ENCODE results near the gene ISYNA1. TPM values are rescaled to one million over a fixed set of nuclear protein-coding genes. Genes with fewer than 3 reads are reported as not detected.
A peak's percentile ranks its signal among the peaks of the same experiment; 100 is the strongest.

The ISYNA1 gene
- total and polyA plus RNA-seq, 2 of the 13 experiments (the other 11 are each of a cell fraction or from before 2014, with no cell fraction given) = 29.6 to 48.5 TPM

- TF ChIP-seq HNF1A (IDR thresholded peaks at IDR 0.05; ENCODE audit: low read depth) (0 out of 2 replicates have a peak, but pooled peaks have one; percentile 25), HNF1A (CRISPR knock-in tag; IDR thresholded peaks at IDR 0.05; ENCODE audit: borderline replicate concordance) (peak; percentile 79; the same call in 1 of the 2 replicates), SAP130 (CRISPR knock-in tag; IDR thresholded peaks at IDR 0.05; ENCODE audit: low read depth) (peak; percentile 79; the same call in 1 of the 2 replicates), NRL (CRISPR knock-in tag; IDR thresholded peaks at IDR 0.05; ENCODE audit: borderline replicate concordance) (peak; percentile 52; the same call in 1 of the 2 replicates), RXRB (CRISPR knock-in tag; IDR thresholded peaks at IDR 0.05; ENCODE audit: borderline replicate concordance) (peak; percentile 74; the same call in 1 of the 2 replicates), GTF3A (CRISPR knock-in tag; conservative IDR thresholded peaks at IDR 0.05) (0 out of 2 replicates have a peak, but pooled peaks have one; percentile 63), ZNF18 (CRISPR knock-in tag; IDR thresholded peaks at IDR 0.05; ENCODE audit: insufficient replicate concordance) (no peak), MTERF4 (CRISPR knock-in tag; IDR thresholded peaks at IDR 0.05) (peak; percentile 74; the same call in 1 of the 2 replicates), NFIB (CRISPR knock-in tag; IDR thresholded peaks at IDR 0.05; ENCODE audit: borderline replicate concordance) (no peak), ZNF20 (CRISPR knock-in tag; IDR thresholded peaks at IDR 0.05) (no peak), CERS6 (CRISPR knock-in tag; IDR thresholded peaks at IDR 0.05) (0 out of 2 replicates have a peak, but pooled peaks have one; percentile 84), ZBTB1 (CRISPR knock-in tag; IDR thresholded peaks at IDR 0.05; ENCODE audit: borderline replicate concordance) (no peak), ZMAT3 (CRISPR knock-in tag; conservative IDR thresholded peaks at IDR 0.05) (peak; percentile 85; the same call in 1 of the 2 replicates), TFDP1 (CRISPR knock-in tag; IDR thresholded peaks at IDR 0.05; ENCODE audit: borderline replicate concordance) (peak; percentile 54), ZFP62 (CRISPR knock-in tag; IDR thresholded peaks at IDR 0.05) (peak; percentile 94; the same call in 1 of the 2 replicates), ZNF639 (CRISPR knock-in tag; conservative IDR thresholded peaks at IDR 0.05) (no peak; the same call in 1 of the 2 replicates)
Measured at GRCh38 chr19:18385675-18386542, 52.0 kb downstream of the ISYNA1 start, which contains the start of gene GDF15 (continued).
